ENCODE results near the gene RCAN2.

DNA sequence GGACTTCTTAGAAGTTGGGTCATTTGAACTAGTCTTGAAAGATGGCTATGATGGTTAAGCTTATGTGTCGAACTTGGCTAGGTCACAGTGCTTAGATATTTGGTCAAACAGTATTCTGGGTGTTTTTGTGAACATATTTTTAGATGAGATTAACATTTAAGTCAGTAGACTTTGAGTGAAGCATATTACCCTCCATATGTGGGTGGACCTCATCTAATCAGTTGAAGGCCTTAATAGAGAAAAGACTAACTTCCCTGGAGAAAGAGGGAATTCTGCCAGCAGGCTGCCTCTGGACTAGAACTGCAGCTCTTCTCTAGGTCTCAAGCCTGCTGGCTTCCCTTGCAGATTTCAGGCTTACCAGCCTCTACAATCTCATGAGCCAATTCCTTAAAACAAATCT lies 76.9 kb downstream of the RCAN2 start:
- TF ChIP-seq POLR2A (IDR thresholded peaks at IDR 0.05) (no peak), EP300 (IDR thresholded peaks at IDR 0.05) (no peak)
- TF ChIP-seq, protein P1, sequence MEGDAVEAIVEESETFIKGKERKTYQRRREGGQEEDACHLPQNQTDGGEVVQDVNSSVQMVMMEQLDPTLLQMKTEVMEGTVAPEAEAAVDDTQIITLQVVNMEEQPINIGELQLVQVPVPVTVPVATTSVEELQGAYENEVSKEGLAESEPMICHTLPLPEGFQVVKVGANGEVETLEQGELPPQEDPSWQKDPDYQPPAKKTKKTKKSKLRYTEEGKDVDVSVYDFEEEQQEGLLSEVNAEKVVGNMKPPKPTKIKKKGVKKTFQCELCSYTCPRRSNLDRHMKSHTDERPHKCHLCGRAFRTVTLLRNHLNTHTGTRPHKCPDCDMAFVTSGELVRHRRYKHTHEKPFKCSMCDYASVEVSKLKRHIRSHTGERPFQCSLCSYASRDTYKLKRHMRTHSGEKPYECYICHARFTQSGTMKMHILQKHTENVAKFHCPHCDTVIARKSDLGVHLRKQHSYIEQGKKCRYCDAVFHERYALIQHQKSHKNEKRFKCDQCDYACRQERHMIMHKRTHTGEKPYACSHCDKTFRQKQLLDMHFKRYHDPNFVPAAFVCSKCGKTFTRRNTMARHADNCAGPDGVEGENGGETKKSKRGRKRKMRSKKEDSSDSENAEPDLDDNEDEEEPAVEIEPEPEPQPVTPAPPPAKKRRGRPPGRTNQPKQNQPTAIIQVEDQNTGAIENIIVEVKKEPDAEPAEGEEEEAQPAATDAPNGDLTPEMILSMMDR (IDR thresholded peaks at IDR 0.05), result no peak

Measured in ovary (tissue), 3 donors.